ENCODE data around the gene MEPCE.
"Not testable (repeated sequence)": the region's sequence is repeated elsewhere in the genome, so short reads cannot be mapped to it uniquely, and the experiment has no call there.

The MEPCE gene

GRCh38 chr7:100435401-100436304, 6.0 kb downstream of the MEPCE start:
- peak; percentile 63 for DNase-seq (ENCODE audit: low spot score)
- no peak for TF ChIP-seq CTCF (IDR thresholded peaks at IDR 0.05; ENCODE audit: extremely low read depth, missing control alignments)

GRCh38 chr7:100437150-100438100, 7.8 kb downstream of the MEPCE start:
- no peak for DNase-seq (ENCODE audit: low spot score)
- no peak for TF ChIP-seq CTCF (IDR thresholded peaks at IDR 0.05; ENCODE audit: extremely low read depth, missing control alignments)

- no peak for TF ChIP-seq CTCF (IDR thresholded peaks at IDR 0.05; ENCODE audit: extremely low read depth, missing control alignments)
- no peak for DNase-seq (ENCODE audit: low spot score)
Observed at GRCh38 chr7:100438172-100438571, 8.5 kb downstream of the MEPCE start.

- not testable (repeated sequence) for DNase-seq (ENCODE audit: low spot score)
Observed at GRCh38 chr7:100438731-100439130, 9.1 kb downstream of the MEPCE start.

GRCh38 chr7:100439244-100439643, 9.6 kb downstream of the MEPCE start:
- DNase-seq (ENCODE audit: low spot score), result not testable (repeated sequence)

- TF ChIP-seq CTCF (IDR thresholded peaks at IDR 0.05; ENCODE audit: extremely low read depth, missing control alignments), result no peak
- no peak for DNase-seq (ENCODE audit: low spot score)
Observed at GRCh38 chr7:100441641-100442535, 12.3 kb downstream of the MEPCE start.

- DNase-seq (ENCODE audit: low spot score), result no peak
- no peak for TF ChIP-seq CTCF (IDR thresholded peaks at IDR 0.05; ENCODE audit: extremely low read depth, missing control alignments)
Observed at GRCh38 chr7:100443096-100443840, 13.6 kb downstream of the MEPCE start.

Measured in GM20000 (cell line).